SK-N-SH (cell line): ENCODE data around the gene SNRPF. TPM values are rescaled to one million over a fixed set of nuclear protein-coding genes. Genes with fewer than 3 reads are reported as not detected.
A peak's percentile ranks its signal among the peaks of the same experiment; 100 is the strongest.

Source experiments
- CTCF ChIA-PET: fragments of 300-600, 350-600 bp; formaldehyde crosslinking; extraction: SDS; loops from one replicate; lab custom pipeline; 2021; lab: Yijun Ruan, JAX
- POLR2A ChIA-PET: fragments of 350-600 bp; sonication (Branson Sonifier 250); formaldehyde crosslinking; extraction: SDS; loops from one replicate; lab custom pipeline; 2020; ENCODE audit warnings: antibody characterized with exemption, inconsistent platforms; lab: Yijun Ruan, JAX
- DNase-seq: peaks from one replicate; pipeline ENCODE4 v3.0.0; 2012
- H2AFZ ChIP-seq: fragments of 200-600 bp; sonication (generic); 2 replicates; pipeline ENCODE4 v1.8.1; 2016; ENCODE audit warnings: antibody characterized with exemption, mild to moderate bottlenecking, low read depth
- H3F3A ChIP-seq: fragments of 200-600 bp; sonication (generic); replicated peaks from 2 replicates; pipeline ENCODE3; 2016; ENCODE audit warnings: antibody characterized with exemption, mild to moderate bottlenecking; ENCODE audit not compliant: insufficient read depth
- H3K27ac ChIP-seq, 2 experiments: fragments of 200-500 bp in 1 of 2; fragments of 200-600 bp in 1 of 2; sonication (Bioruptor generic) in 1 of 2; sonication (generic), shearing (Covaris generic) in 1 of 2; 2 replicates each; pipeline versions ENCODE4 v1.5.1 to v1.6.1; 2014 to 2016; ENCODE audit warnings: low read depth in 2 of 2, inconsistent platforms in 1 of 2, low read length in 1 of 2, mild to moderate bottlenecking in 1 of 2, mixed read lengths in 1 of 2
- H3K27me3 ChIP-seq: fragments of 200-600 bp; sonication (generic), shearing (Covaris generic); 2 replicates; pipeline ENCODE4 v1.6.1; 2016; ENCODE audit warnings: mixed run types; ENCODE audit not compliant: insufficient read depth
- H3K36me3 ChIP-seq, 2 experiments: fragments of 200-500 bp in 1 of 2; fragments of 200-600 bp in 1 of 2; sonication (Bioruptor generic) in 1 of 2; sonication (generic) in 1 of 2; replicated peaks in 1 of 2; 2 replicates each; pipeline versions ENCODE3 to v1.5.1; 2014 to 2016; ENCODE audit warnings: low read length in 1 of 2, mild to moderate bottlenecking in 1 of 2; ENCODE audit not compliant: insufficient read depth in 2 of 2, control insufficient read depth in 1 of 2
- H3K4me1 ChIP-seq, 2 experiments: fragments of 200-500 bp in 1 of 2; fragments of 200-600 bp in 1 of 2; sonication (Bioruptor generic) in 1 of 2; sonication (generic), shearing (Covaris generic) in 1 of 2; 2 replicates each; pipeline versions ENCODE4 v1.5.1 to v1.6.1; 2014 to 2016; ENCODE audit warnings: low read depth in 1 of 2, low read length in 1 of 2, mixed run types in 1 of 2; ENCODE audit not compliant: insufficient read depth in 2 of 2, control insufficient read depth in 1 of 2
- H3K4me2 ChIP-seq: fragments of 200-600 bp; sonication (generic), shearing (Covaris generic); 2 replicates; pipeline ENCODE4 v1.6.1; 2017; ENCODE audit warnings: mixed run types
- H3K4me3 ChIP-seq, 2 experiments: fragments of 200-500 bp in 1 of 2; fragments of 200-600 bp in 1 of 2; sonication (Bioruptor generic) in 1 of 2; sonication (generic), shearing (Covaris generic) in 1 of 2; 2 replicates each; pipeline versions ENCODE4 v1.5.1 to v1.8.1; 2014 to 2016; ENCODE audit warnings: low read depth in 2 of 2, inconsistent platforms in 1 of 2, low read length in 1 of 2, mild to moderate bottlenecking in 1 of 2, mixed read lengths in 1 of 2, moderate library complexity in 1 of 2
- H3K79me2 ChIP-seq: fragments of 200-600 bp; sonication (generic); 2 replicates; pipeline ENCODE4 v1.8.1; 2017; ENCODE audit warnings: mild to moderate bottlenecking; ENCODE audit not compliant: insufficient read depth
- H3K9ac ChIP-seq: fragments of 200-600 bp; sonication (generic); 2 replicates; pipeline ENCODE4 v1.6.1; 2017; ENCODE audit warnings: mixed run types
- H3K9me2 ChIP-seq: fragments of 200-600 bp; sonication (generic); 2 replicates; pipeline ENCODE4 v1.6.1; 2017; ENCODE audit warnings: mixed run types
- H3K9me3 ChIP-seq: fragments of 200-600 bp; sonication (generic); 2 replicates; pipeline ENCODE4 v1.6.1; 2017; ENCODE audit warnings: mixed run types, mild to moderate bottlenecking, moderate library complexity
- H4K20me1 ChIP-seq: fragments of 200-600 bp; sonication (generic); 2 replicates; pipeline ENCODE4 v1.6.1; 2017; ENCODE audit warnings: mild to moderate bottlenecking, mixed run types; ENCODE audit not compliant: insufficient read depth
- CHD2 ChIP-seq: fragments of 150-350 bp; IDR thresholded peaks from 2 replicates; pipeline ENCODE4 v1.6.1; 2018; ENCODE audit warnings: low read length; ENCODE audit not compliant: partially characterized antibody
- CTCF ChIP-seq: fragments of 200-600 bp; sonication (generic); IDR thresholded peaks from 2 replicates; pipeline ENCODE4 v1.6.1; 2017; ENCODE audit warnings: antibody characterized with exemption, mild to moderate bottlenecking, moderate library complexity
- EP300 ChIP-seq, 2 experiments: IDR thresholded peaks; 2 replicates each; pipeline versions ENCODE4 v1.4.0 to v1.6.1; 2012; ENCODE audit warnings: borderline replicate concordance in 1 of 2, low read depth in 1 of 2, low read length in 1 of 2
- FOXM1 ChIP-seq: IDR thresholded peaks from 2 replicates; pipeline ENCODE4 v1.4.0; 2012; ENCODE audit warnings: low read depth, mild to moderate bottlenecking
- GABPA ChIP-seq: IDR thresholded peaks from 2 replicates; pipeline ENCODE4 v1.4.0; 2012; ENCODE audit warnings: low read depth, mild to moderate bottlenecking
- GATA2 ChIP-seq: sonication (generic); formaldehyde crosslinking; IDR thresholded peaks from 2 replicates; pipeline ENCODE4 v1.5.0; 2020; ENCODE audit warnings: mild to moderate bottlenecking, missing genetic modification reagents
- JUND ChIP-seq: IDR thresholded peaks from 2 replicates; pipeline ENCODE4 v1.4.0; 2012
- MXI1 ChIP-seq: IDR thresholded peaks from 2 replicates; pipeline ENCODE4 v1.6.1; 2012; ENCODE audit warnings: mild to moderate bottlenecking, low read depth, low read length, improper control_type of control experiment
- NFIC ChIP-seq: IDR thresholded peaks from 2 replicates; pipeline ENCODE4 v1.4.0; 2012; ENCODE audit warnings: borderline replicate concordance
- RAD21 ChIP-seq: IDR thresholded peaks from 2 replicates; pipeline ENCODE4 v1.6.1; 2012; ENCODE audit warnings: mild to moderate bottlenecking, low read length
- RXRA ChIP-seq: IDR thresholded peaks from 2 replicates; pipeline ENCODE4 v1.4.0; 2012; ENCODE audit warnings: low read depth, mild to moderate bottlenecking, borderline replicate concordance
- SMC3 ChIP-seq: IDR thresholded peaks from 2 replicates; pipeline ENCODE4 v1.6.1; 2012; ENCODE audit warnings: low read depth, low read length, improper control_type of control experiment
- TAF1 ChIP-seq: IDR thresholded peaks from 2 replicates; pipeline ENCODE4 v1.6.1; 2012; ENCODE audit warnings: low read depth, mild to moderate bottlenecking, low read length, moderate library complexity, borderline replicate concordance
- TEAD4 ChIP-seq: IDR thresholded peaks from 2 replicates; pipeline ENCODE4 v1.4.0; 2012; ENCODE audit warnings: mild to moderate bottlenecking, borderline replicate concordance; ENCODE audit not compliant: insufficient read depth
- WGBS: methylation state at CpG from one replicate; pipeline ENCODE4 v1.1.6; 2017; ENCODE audit warnings: low lambda C conversion rate; 5-methylcytosine and 5-hydroxymethylcytosine counted together
- polyA plus RNA-seq, 3 experiments: library from polyadenylated mRNA; depleted of rRNA; stranded (reverse); fragments of >200 nt; gene quantifications; 2 replicates each; pipeline ENCODE4 v1.2.3, GENCODE V29; 2012
- TF ChIP-seq, protein P1 (sequence below): fragments of 150-350 bp; IDR thresholded peaks from 2 replicates; pipeline ENCODE4 v1.6.1; 2017; ENCODE audit warnings: antibody characterized with exemption, low read length, low read depth, borderline replicate concordance
- TF ChIP-seq, protein P2 (sequence below): IDR thresholded peaks from 2 replicates; pipeline ENCODE4 v1.4.0; 2012; ENCODE audit warnings: low read depth, borderline replicate concordance
- TF ChIP-seq, protein P3 (sequence below): IDR thresholded peaks from 2 replicates; pipeline ENCODE4 v1.6.1; 2012; ENCODE audit warnings: mild to moderate bottlenecking, low read depth, low read length, moderate library complexity

Gene SNRPF
- polyA plus RNA-seq, 1 of the 3 experiments (the other 2 are of a cell fraction), result 62.5 TPM

DNA sequence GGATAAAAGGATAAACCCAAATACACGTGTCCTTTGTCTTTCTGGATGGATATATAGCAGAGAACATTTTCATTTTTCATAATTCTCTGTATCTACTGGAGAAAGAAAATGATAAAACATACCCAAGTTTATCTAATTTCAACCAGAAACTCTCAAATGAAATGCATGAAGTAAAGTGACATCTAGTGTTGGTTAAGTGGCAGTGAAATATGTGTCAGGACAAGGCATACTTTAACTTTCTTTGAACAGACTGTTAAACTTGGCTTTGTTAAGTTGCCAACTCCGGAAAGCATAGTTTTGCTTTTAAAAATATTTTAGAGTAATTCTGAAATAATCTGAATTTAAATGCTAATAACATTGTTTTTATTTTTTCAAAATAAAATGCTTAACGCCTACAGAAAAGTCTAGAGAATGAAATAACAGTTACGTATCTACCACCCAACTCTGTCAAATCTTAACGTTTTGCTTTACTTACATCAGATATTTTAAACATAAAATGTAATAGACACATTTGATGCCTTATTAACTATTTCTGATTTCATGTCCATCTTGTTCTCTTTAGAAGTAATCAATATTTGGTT, 43.0 kb upstream of the SNRPF start:
- DNase-seq, result peak; percentile 40
- Histone ChIP-seq H3K27me3 (peaks cover 12% of the 10 kb centered on the region; the same call in 1 of the 2 replicates), H3K27ac (no peak overlapping the region), H3K9me3 (no peaks in the 10 kb centered on the region), H3K9me2 (no peaks in the 10 kb centered on the region), H3K79me2 (no peaks in the 10 kb centered on the region), H2AFZ (no peak overlapping the region), H3K4me3 (peak overlapping the region in 1 of 2 experiments; percentile 18; a peak in 1 of 4 replicates), H4K20me1 (no peaks in the 10 kb centered on the region), H3K4me2 (no peak overlapping the region), H3K9ac (no peak overlapping the region), H3F3A (no peaks in the 10 kb centered on the region), H3K36me3 (no peaks in the 10 kb centered on the region), H3K4me1 (no peaks in the 10 kb centered on the region)
- CTCF ChIA-PET, result interaction anchor here (0.7 to 1.6 kb wide), 13 partner anchors 18 to 234 kb away, joined by 3 to 8 read pairs (median 4); no protein-coding TSS in a partner anchor
- 32% methylated on average over 5 of the region's 5 CpGs for WGBS
- POLR2A ChIA-PET, result no interaction called here
- TF ChIP-seq CTCF, result peak; percentile 82
- TF ChIP-seq EP300 (IDR thresholded peaks at IDR 0.05; ENCODE audit: borderline replicate concordance in 1 of 2, low read depth in 1 of 2, low read length in 1 of 2), result no peak
- TF ChIP-seq SMC3, result peak; percentile 82
- TF ChIP-seq TEAD4, result no peak
- no peak for TF ChIP-seq JUND
- TF ChIP-seq, protein P1, sequence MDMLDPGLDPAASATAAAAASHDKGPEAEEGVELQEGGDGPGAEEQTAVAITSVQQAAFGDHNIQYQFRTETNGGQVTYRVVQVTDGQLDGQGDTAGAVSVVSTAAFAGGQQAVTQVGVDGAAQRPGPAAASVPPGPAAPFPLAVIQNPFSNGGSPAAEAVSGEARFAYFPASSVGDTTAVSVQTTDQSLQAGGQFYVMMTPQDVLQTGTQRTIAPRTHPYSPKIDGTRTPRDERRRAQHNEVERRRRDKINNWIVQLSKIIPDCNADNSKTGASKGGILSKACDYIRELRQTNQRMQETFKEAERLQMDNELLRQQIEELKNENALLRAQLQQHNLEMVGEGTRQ, result no peak
- no peak for TF ChIP-seq FOXM1
- peak; percentile 86 for TF ChIP-seq RAD21

- Histone ChIP-seq H3K4me1 (no peaks in the 10 kb centered on the region), H3K9ac (no peak overlapping the region), H3K9me3 (no peaks in the 10 kb centered on the region), H3K27ac (no peak overlapping the region), H2AFZ (no peak overlapping the region), H3K4me2 (no peak overlapping the region), H3K27me3 (no peaks in the 10 kb centered on the region), H3K4me3 (no peak overlapping the region), H3K9me2 (no peaks in the 10 kb centered on the region), H4K20me1 (no peaks in the 10 kb centered on the region), H3K79me2 (no peaks in the 10 kb centered on the region), H3K36me3 (no peaks in the 10 kb centered on the region), H3F3A (no peaks in the 10 kb centered on the region)
- DNase-seq, result peak; percentile 65
- CTCF ChIA-PET, result interaction anchor here (0.6 to 1.3 kb wide), 6 partner anchors 11 to 239 kb away, joined by 3 to 5 read pairs (median 4); no protein-coding TSS in a partner anchor
- POLR2A ChIA-PET, result no interaction called here
- 4% methylated on average over 1 of the region's 1 CpG for WGBS
- TF ChIP-seq TAF1, result no peak
- TF ChIP-seq GATA2 (CRISPR knock-in tag), result no peak
- TF ChIP-seq, protein P2, sequence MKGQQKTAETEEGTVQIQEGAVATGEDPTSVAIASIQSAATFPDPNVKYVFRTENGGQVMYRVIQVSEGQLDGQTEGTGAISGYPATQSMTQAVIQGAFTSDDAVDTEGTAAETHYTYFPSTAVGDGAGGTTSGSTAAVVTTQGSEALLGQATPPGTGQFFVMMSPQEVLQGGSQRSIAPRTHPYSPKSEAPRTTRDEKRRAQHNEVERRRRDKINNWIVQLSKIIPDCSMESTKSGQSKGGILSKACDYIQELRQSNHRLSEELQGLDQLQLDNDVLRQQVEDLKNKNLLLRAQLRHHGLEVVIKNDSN, result no peak
- TF ChIP-seq JUND, result no peak
- TF ChIP-seq, protein P3, sequence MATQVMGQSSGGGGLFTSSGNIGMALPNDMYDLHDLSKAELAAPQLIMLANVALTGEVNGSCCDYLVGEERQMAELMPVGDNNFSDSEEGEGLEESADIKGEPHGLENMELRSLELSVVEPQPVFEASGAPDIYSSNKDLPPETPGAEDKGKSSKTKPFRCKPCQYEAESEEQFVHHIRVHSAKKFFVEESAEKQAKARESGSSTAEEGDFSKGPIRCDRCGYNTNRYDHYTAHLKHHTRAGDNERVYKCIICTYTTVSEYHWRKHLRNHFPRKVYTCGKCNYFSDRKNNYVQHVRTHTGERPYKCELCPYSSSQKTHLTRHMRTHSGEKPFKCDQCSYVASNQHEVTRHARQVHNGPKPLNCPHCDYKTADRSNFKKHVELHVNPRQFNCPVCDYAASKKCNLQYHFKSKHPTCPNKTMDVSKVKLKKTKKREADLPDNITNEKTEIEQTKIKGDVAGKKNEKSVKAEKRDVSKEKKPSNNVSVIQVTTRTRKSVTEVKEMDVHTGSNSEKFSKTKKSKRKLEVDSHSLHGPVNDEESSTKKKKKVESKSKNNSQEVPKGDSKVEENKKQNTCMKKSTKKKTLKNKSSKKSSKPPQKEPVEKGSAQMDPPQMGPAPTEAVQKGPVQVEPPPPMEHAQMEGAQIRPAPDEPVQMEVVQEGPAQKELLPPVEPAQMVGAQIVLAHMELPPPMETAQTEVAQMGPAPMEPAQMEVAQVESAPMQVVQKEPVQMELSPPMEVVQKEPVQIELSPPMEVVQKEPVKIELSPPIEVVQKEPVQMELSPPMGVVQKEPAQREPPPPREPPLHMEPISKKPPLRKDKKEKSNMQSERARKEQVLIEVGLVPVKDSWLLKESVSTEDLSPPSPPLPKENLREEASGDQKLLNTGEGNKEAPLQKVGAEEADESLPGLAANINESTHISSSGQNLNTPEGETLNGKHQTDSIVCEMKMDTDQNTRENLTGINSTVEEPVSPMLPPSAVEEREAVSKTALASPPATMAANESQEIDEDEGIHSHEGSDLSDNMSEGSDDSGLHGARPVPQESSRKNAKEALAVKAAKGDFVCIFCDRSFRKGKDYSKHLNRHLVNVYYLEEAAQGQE, result no peak
- no peak for TF ChIP-seq CHD2
- 0 out of 2 replicates have a peak, but pooled peaks have one; percentile 20 for TF ChIP-seq MXI1
- no peak for TF ChIP-seq GABPA
- peak; percentile 97 for TF ChIP-seq NFIC
- TF ChIP-seq RXRA, result no peak
- peak; percentile 74 for TF ChIP-seq CTCF
Observed at GRCh38 chr12:95820096-95820703, 38.6 kb upstream of the SNRPF start.
